Smooth muscle cell of trachea (primary cell): Measurements from ENCODE around the gene HSPB2. TPM values are rescaled to one million over a fixed set of nuclear protein-coding genes. Genes with fewer than 3 reads are reported as not detected.

Source experiments
- total RNA-seq: library from RNA; depleted of rRNA; stranded (reverse); fragments of >200 nt; gene quantifications from 2 replicates; pipeline ENCODE4 v1.2.1, GENCODE V29; 2014

Gene HSPB2
- 0.58 and 0.99 TPM in 2 replicates for total RNA-seq

GRCh38 chr11:111912535-111912934 lies at the start of gene HSPB2:
TSS of gene HSPB2 (plus strand) at chr11:111912734. CDS start at chr11:111912830, 96 bp downstream.

GRCh38 chr11:111870886-111871692 lies 41.4 kb upstream of the HSPB2 start, which contains the start of gene ALG9:
TSS of gene ALG9 (minus strand) at chr11:111871581. CDS start at chr11:111871482, 99 bp downstream.

GRCh38 chr11:111878849-111879636 lies 33.5 kb upstream of the HSPB2 start, which contains the start of the genes CFAP68 and FDXACB1:
TSS of gene CFAP68 (plus strand) at chr11:111879541. CDS start at chr11:111879561, 20 bp downstream.
TSS of gene FDXACB1 (minus strand) at chr11:111879165. CDS start at chr11:111879132, 33 bp downstream.

GRCh38 chr11:111911563-111912401 lies 752 bp upstream of the HSPB2 start, which contains the start of gene CRYAB:
TSS of gene CRYAB (minus strand) at chr11:111911770. CDS start at chr11:111911724, 46 bp downstream.

GRCh38 chr11:111918390-111919256 lies 6.1 kb downstream of the HSPB2 start, which contains the start of gene C11orf52:
TSS of gene C11orf52 (plus strand) at chr11:111918913. CDS start at chr11:111918973, 60 bp downstream.

Other genes with a start within 250 kb of the HSPB2 start
- gene PPP2R1B, start 146.3 kb upstream of the HSPB2 start, total RNA-seq = 42.2 and 48.9 TPM in 2 replicates
- gene ALG9, start 41.2 kb upstream of the HSPB2 start, total RNA-seq = 31.3 and 39.9 TPM in 2 replicates
- gene FDXACB1, start 33.6 kb upstream of the HSPB2 start, total RNA-seq = 3.5 and 4.1 TPM in 2 replicates
- 10.5 and 15.5 TPM in 2 replicates for gene CFAP68, start 33.2 kb upstream of the HSPB2 start, total RNA-seq
- gene CRYAB, start 964 bp upstream of the HSPB2 start, total RNA-seq = 8.7 and 48.3 TPM in 2 replicates
- gene C11orf52, start 6.2 kb downstream of the HSPB2 start, total RNA-seq = 0.66 TPM in 1 of 2 replicates, not detected in the other
- gene DIXDC1, start 24.6 kb downstream of the HSPB2 start, total RNA-seq = 17.2 and 22.0 TPM in 2 replicates
- gene DLAT, start 112.7 kb downstream of the HSPB2 start, total RNA-seq = 26.1 and 31.9 TPM in 2 replicates
- 1.5 and 4.4 TPM in 2 replicates for gene PIH1D2, start 161.3 kb downstream of the HSPB2 start, total RNA-seq
- 16.4 and 18.3 TPM in 2 replicates for gene NKAPD1, start 161.6 kb downstream of the HSPB2 start, total RNA-seq
- gene TIMM8B, start 174.0 kb downstream of the HSPB2 start, total RNA-seq = 27.5 and 37.2 TPM in 2 replicates
- 188 and 273 TPM in 2 replicates for gene SDHD, start 174.1 kb downstream of the HSPB2 start, total RNA-seq